Osteoblast (primary cell): Measurements from ENCODE around the gene IGSF9B. TPM values are rescaled to one million over a fixed set of nuclear protein-coding genes. Genes with fewer than 3 reads are reported as not detected.

Source experiments
- DNase-seq: peaks from one replicate; pipeline ENCODE4 v3.0.0; 2011; ENCODE audit warnings: low spot score, mixed read lengths; ENCODE audit not compliant: insufficient read length; ENCODE audit errors: missing footprints
- H2AFZ ChIP-seq: 2 replicates; pipeline ENCODE4 v1.6.0; 2011; ENCODE audit warnings: mild to moderate bottlenecking, low read length
- H3K27ac ChIP-seq: 2 replicates; pipeline ENCODE4 v1.5.1; 2011; ENCODE audit warnings: mild to moderate bottlenecking, low read depth, low read length, moderate library complexity
- H3K27me3 ChIP-seq: 2 replicates; pipeline ENCODE4 v1.6.0; 2012; ENCODE audit warnings: mild to moderate bottlenecking, control low read depth, inconsistent platforms, low read length, moderate library complexity; ENCODE audit not compliant: insufficient read depth
- H3K36me3 ChIP-seq: 2 replicates; pipeline ENCODE4 v1.5.1; 2011; ENCODE audit warnings: mild to moderate bottlenecking, low read length, control low read depth, moderate library complexity; ENCODE audit not compliant: insufficient read depth
- H3K4me1 ChIP-seq: 2 replicates; pipeline ENCODE4 v1.5.1; 2011; ENCODE audit warnings: mild to moderate bottlenecking, low read length, control low read depth, moderate library complexity; ENCODE audit not compliant: insufficient read depth
- H3K4me2 ChIP-seq: 2 replicates; pipeline ENCODE4 v1.6.0; 2011; ENCODE audit warnings: mild to moderate bottlenecking, low read length; ENCODE audit not compliant: insufficient read depth
- H3K4me3 ChIP-seq: fragments of 200-600 bp; sonication (generic); 3 replicates; pipeline ENCODE4 v1.5.1; 2012; ENCODE audit warnings: mild to moderate bottlenecking, low read length, inconsistent platforms; ENCODE audit not compliant: insufficient read depth
- H3K79me2 ChIP-seq: 2 replicates; pipeline ENCODE4 v1.6.0; 2012; ENCODE audit warnings: mild to moderate bottlenecking, low read length, control low read depth, inconsistent platforms; ENCODE audit not compliant: insufficient read depth
- H3K9me3 ChIP-seq: 2 replicates; pipeline ENCODE4 v1.5.1; 2011; ENCODE audit warnings: low read depth, low read length, control low read depth
- H4K20me1 ChIP-seq: 2 replicates; pipeline ENCODE4 v1.6.0; 2012; ENCODE audit warnings: mild to moderate bottlenecking, low read length, control low read depth; ENCODE audit not compliant: insufficient read depth
- CTCF ChIP-seq: IDR thresholded peaks from 2 replicates; pipeline ENCODE4 v1.5.1; 2011; ENCODE audit warnings: mild to moderate bottlenecking, low read depth, low read length, moderate library complexity; ENCODE audit errors: extremely low read depth
- total RNA-seq: library from RNA; depleted of rRNA; stranded (reverse); fragments of >200 nt; gene quantifications from 2 replicates; pipeline ENCODE4 v1.2.3, GENCODE V29; 2012

Gene IGSF9B
- total RNA-seq, 1 donor = 0.36 TPM

GRCh38 chr11:133943950-133944698, 12.6 kb downstream of the IGSF9B start:
- DNase-seq = no peak
- H3K79me2 ChIP-seq = no peaks in the 10 kb centered on the region

DNA sequence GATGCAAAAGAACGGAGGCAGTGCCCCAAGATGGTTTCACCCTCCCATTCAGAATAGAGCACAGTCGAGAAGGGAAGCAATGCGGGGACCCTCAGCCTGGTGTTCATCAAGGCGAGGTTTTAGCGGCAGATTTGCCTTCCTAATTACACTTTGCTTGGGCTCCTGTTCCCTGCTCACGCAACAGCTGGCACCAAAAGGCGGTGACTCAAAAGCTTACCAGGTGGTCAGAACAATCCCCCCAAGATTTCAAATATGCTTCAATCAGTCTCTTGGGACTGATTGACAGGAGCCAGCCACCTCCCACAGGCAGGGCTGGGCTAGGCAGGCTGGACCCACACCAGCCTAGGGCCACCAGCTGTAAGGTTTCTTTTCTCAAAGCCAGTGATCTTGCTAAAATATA, 14.2 kb downstream of the IGSF9B start:
- DNase-seq = no peak
- Histone ChIP-seq H2AFZ (no peak overlapping the region), H3K4me3 (no peak overlapping the region), H3K4me1 (no peaks in the 10 kb centered on the region), H4K20me1 (no peaks in the 10 kb centered on the region), H3K36me3 (no peaks in the 10 kb centered on the region), H3K79me2 (no peaks in the 10 kb centered on the region), H3K9me3 (no peaks in the 10 kb centered on the region), H3K27ac (no peak overlapping the region), H3K27me3 (no peaks in the 10 kb centered on the region), H3K4me2 (no peak overlapping the region)
- TF ChIP-seq CTCF = no peak

More at GRCh38 chr11:133943950-133944698, 12.6 kb downstream of the IGSF9B start:
- no peak overlapping the region for H3K4me3 ChIP-seq
- no peaks in the 10 kb centered on the region for H3K27me3 ChIP-seq
- H2AFZ ChIP-seq = no peak overlapping the region
- H3K4me2 ChIP-seq = no peak overlapping the region
- H4K20me1 ChIP-seq = no peaks in the 10 kb centered on the region
- no peaks in the 10 kb centered on the region for H3K36me3 ChIP-seq
- H3K27ac ChIP-seq = no peak overlapping the region
- H3K9me3 ChIP-seq = no peaks in the 10 kb centered on the region
- H3K4me1 ChIP-seq = no peaks in the 10 kb centered on the region
- no peak for TF ChIP-seq CTCF

DNA sequence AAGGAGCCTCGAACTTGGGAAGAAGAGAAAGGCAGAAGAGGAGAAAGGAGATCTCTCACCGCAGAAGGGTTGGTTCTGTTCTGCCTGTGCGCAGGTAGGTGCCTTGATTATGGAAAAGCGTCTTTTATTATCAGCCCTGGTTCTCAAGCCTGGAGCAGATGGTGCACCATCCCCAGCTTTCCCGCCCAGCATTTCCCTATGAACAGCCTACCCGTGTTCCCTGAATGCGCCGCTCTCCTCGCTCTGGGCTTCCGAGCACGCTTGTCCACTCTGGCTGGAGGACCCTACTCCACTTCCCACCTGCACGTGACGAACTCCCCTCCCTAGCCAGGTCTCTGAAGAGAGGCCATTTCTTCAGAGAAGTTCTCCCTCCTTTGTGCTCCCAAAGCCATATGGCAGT, 15.2 kb downstream of the IGSF9B start:
- H3K4me3 ChIP-seq = no peak overlapping the region
- H3K27ac ChIP-seq = no peak overlapping the region
- H3K4me2 ChIP-seq = no peak overlapping the region
- no peak for DNase-seq
- no peaks in the 10 kb centered on the region for H3K36me3 ChIP-seq
- H4K20me1 ChIP-seq = no peaks in the 10 kb centered on the region
- H3K4me1 ChIP-seq = no peaks in the 10 kb centered on the region
- TF ChIP-seq CTCF = no peak
- no peaks in the 10 kb centered on the region for H3K27me3 ChIP-seq
- no peak overlapping the region for H2AFZ ChIP-seq
- no peaks in the 10 kb centered on the region for H3K79me2 ChIP-seq
- H3K9me3 ChIP-seq = no peaks in the 10 kb centered on the region

DNA sequence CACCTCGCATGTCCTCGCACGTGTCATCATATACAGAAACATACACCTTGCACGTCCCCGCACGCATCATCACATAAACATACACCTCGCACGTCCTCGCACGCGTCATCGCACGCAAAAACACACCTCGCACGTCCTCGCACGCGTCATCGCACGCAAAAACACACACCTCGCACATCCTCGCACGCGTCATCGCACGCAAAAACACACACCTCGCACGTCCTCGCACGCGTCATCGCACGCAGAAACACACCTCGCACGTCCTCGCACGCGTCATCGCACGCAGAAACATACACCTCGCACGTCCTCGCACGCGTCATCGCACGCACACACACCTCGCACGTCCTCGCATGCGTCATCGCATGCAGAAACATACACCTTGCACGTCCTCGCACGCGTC, 16.7 kb downstream of the IGSF9B start:
- Histone ChIP-seq H3K36me3 (no peaks in the 10 kb centered on the region), H3K4me1 (no peaks in the 10 kb centered on the region), H3K4me3 (no peak overlapping the region), H2AFZ (no peak overlapping the region), H3K4me2 (no peak overlapping the region), H4K20me1 (no peaks in the 10 kb centered on the region), H3K9me3 (no peaks in the 10 kb centered on the region), H3K27ac (no peak overlapping the region), H3K79me2 (no peaks in the 10 kb centered on the region), H3K27me3 (no peaks in the 10 kb centered on the region)
- DNase-seq = no peak
- no peak for TF ChIP-seq CTCF
